Placental pericyte (primary cell): ENCODE measurements around the gene GABPB1. TPM values are rescaled to one million over a fixed set of nuclear protein-coding genes. Genes with fewer than 3 reads are reported as not detected.

Experiments used
- small RNA-seq: library from RNA; depleted of rRNA; stranded (forward); fragments of <200 nt; gene quantifications from one replicate; pipeline ENCODE3, GENCODE V24; 2012; ENCODE audit warnings: low replicate concordance
- total RNA-seq: library from RNA; depleted of rRNA; stranded (reverse); fragments of >200 nt; gene quantifications from 2 replicates; pipeline ENCODE4 v1.2.3, GENCODE V29; 2012

Gene GABPB1
- 36.5 and 78.5 TPM in 2 replicates for total RNA-seq

DNA sequence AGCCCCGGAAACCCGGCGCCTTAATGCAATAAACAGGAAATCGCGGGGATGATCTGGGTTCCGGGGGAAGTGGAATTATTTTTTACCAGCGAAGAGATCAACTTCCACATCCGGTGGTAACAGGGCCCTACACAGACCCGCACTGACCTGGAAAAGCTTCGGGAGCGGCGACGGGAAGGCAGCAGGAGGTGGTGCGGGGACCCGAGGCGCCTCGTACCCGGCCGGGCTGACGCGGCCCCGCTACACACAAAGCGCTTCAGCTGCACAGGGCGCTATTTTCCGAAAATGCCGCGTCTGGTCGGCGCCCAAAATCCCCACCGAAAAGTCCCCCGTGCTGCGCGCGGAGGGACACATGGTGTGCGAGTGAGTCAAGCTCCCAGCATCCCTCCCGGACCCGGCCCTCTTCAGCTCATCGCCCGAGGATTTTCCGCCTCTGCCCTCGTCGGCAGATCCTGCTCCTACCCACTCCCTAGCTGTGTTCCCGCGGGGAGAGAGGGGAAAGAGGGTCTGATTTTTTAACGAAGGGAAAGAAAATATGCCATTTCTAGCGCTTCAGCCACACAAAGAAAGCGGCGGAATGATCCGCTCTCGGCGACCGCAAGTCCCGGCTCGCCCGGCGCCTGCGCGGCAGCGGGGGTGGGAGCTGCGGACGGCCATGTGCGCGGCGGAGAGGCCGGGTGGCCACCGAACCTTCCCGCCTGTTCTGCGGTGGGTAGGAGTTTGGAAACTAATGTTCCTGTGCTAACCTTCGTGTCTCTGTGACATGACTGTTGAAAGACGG is at the start of gene GABPB1:
Gene GABPB1, minus strand, starts transcription at position 361 of the 781 bp plus-strand sequence. CDS start 45,400 bp downstream, outside the sequence.

DNA sequence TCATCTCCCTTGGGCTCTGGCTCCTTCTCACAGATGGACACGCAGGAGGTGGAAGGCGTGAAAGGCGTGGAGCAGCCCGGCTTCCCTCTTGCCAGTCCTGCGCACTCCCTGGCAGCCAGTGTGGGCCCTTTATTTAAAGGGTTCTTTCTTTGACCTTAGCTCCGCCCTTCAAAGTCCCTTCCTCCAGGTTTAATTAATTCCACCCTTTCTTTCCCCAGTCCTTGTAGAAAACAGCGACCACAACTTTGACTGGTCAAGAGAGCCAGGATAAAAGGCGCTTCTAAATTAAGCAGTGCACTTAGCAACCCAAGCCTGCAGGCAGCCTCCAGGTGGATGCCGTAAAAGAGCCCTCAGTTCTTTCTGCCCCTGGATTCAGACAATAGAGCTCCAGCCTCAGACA is 89.4 kb downstream of the GABPB1 start, which contains the start of gene HDC:
Gene HDC, minus strand, starts transcription at position 107 of the 400 bp plus-strand sequence. Its CDS starts 103 bp downstream, at position 4.

Small RNA genes within 50 kb of the gene (small RNA-seq; reads per million reads assigned to genes)
- gene RNU6-94P: not detected

Other genes starting within 250 kb of the GABPB1 start
- gene ATP8B4, start 236.0 kb downstream of the GABPB1 start, total RNA-seq: 2.7 and 5.3 TPM in 2 replicates
- 0.66 TPM in 1 of 2 replicates, not detected in the other for gene SLC27A2, start 173.0 kb downstream of the GABPB1 start, total RNA-seq
- gene HDC, start 89.5 kb downstream of the GABPB1 start, total RNA-seq: not detected in 2 replicates
- gene USP8, start 69.2 kb upstream of the GABPB1 start, total RNA-seq: 53.8 and 59.6 TPM in 2 replicates
- gene USP50, start 191.5 kb upstream of the GABPB1 start, total RNA-seq: 0.29 TPM in 1 of 2 replicates, not detected in the other